NCI-H526 (cell line): ENCODE measurements around the gene ADGRA1.
"Not testable (repeated sequence)": the region's sequence is repeated elsewhere in the genome, so short reads cannot be mapped to it uniquely, and the experiment has no call there.

ENCODE experiments used
- DNase-seq, 2 experiments: peaks; one replicate each; lab custom pipeline; 2025; lab: John Stamatoyannopoulos, UW

The ADGRA1 gene

GRCh38 chr10:133162910-133163856, 75.5 kb downstream of the ADGRA1 start:
- no peak for DNase-seq

- DNase-seq, result no peak
Measured at GRCh38 chr10:133163889-133164815, 76.4 kb downstream of the ADGRA1 start.

- DNase-seq, result no peak
Measured at GRCh38 chr10:133164816-133165555, 77.3 kb downstream of the ADGRA1 start.

GRCh38 chr10:133165556-133166503, 78.1 kb downstream of the ADGRA1 start:
- no peak for DNase-seq

- no peak for DNase-seq
Measured at GRCh38 chr10:133166504-133166827, 78.7 kb downstream of the ADGRA1 start.

- no peak for DNase-seq
Measured at GRCh38 chr10:133166828-133167692, 79.3 kb downstream of the ADGRA1 start.

- no peak for DNase-seq
Measured at GRCh38 chr10:133167693-133168616, 80.2 kb downstream of the ADGRA1 start.

GRCh38 chr10:133168617-133169031, 80.9 kb downstream of the ADGRA1 start:
- no peak for DNase-seq

GRCh38 chr10:133169173-133169947, 81.6 kb downstream of the ADGRA1 start:
- DNase-seq, result no peak

- no peak for DNase-seq
Measured at GRCh38 chr10:133170092-133170491, 82.4 kb downstream of the ADGRA1 start.

- DNase-seq, result no peak
Measured at GRCh38 chr10:133173860-133174640, 86.3 kb downstream of the ADGRA1 start.

GRCh38 chr10:133174689-133175263, 87.1 kb downstream of the ADGRA1 start:
- no peak for DNase-seq

GRCh38 chr10:133175624-133176023, 87.9 kb downstream of the ADGRA1 start:
- DNase-seq, result not testable (repeated sequence)

- DNase-seq, result no peak
Measured at GRCh38 chr10:133176546-133176945, 88.8 kb downstream of the ADGRA1 start.

GRCh38 chr10:133177380-133178157, 89.8 kb downstream of the ADGRA1 start:
- no peak for DNase-seq
